HG02798 (cell line): Measurements from ENCODE around the gene SEC14L2.

ENCODE experiments used
- ATAC-seq: cut with Tn5 transposase; IDR thresholded peaks from one replicate; pipeline ENCODE4 v1.9.1; 2021; ENCODE audit warnings: mild to moderate bottlenecking; ENCODE audit not compliant: unreplicated experiment, poor library complexity

SEC14L2 gene

GRCh38 chr22:30373331-30374325 is 23.2 kb upstream of the SEC14L2 start:
- ATAC-seq = no peak

- ATAC-seq = no peak
Observed at GRCh38 chr22:30375312-30375849, 21.4 kb upstream of the SEC14L2 start.

DNA sequence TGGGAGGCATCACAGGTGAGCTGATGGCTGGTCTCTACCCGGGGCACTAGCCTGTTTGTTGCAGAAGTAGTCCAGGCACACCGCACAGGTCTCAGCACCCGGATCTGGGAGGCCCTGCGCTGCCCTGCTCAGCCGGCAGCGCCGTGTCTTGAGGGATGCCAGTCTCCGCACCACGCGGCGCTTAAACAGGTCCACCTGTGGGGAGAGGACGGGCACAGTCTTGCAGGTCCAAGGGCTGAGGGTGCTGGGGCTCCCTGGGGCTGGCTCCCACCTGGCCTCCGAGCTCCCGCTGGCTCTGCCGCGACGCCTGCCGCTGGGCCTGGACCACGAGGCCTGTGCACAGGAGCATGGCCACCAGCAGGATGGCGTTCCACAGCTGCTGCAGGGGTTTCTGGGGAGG is 16.8 kb upstream of the SEC14L2 start:
- no peak for ATAC-seq

- no peak for ATAC-seq
Observed at GRCh38 chr22:30381264-30381663, 15.6 kb upstream of the SEC14L2 start.

DNA sequence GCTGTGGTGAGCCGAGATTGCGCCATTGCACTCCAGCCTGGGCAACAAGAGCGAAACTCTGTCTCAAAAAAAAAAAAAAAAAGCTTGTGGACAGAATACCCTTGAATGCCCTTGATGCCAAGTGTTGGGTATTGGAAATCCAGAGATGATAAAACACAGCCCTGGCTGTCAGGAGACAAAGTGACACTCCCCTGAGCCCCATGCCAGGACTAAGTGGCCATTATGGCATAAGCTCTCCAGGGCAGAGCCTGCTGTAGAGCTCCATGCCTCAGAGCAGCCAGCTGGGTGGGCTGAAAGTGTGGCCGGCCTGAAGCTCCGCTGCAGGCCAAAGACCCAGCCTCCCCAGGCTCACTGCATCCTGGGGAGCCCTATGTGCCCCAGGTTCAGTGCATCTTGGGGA is 14.5 kb upstream of the SEC14L2 start:
- ATAC-seq = no peak

DNA sequence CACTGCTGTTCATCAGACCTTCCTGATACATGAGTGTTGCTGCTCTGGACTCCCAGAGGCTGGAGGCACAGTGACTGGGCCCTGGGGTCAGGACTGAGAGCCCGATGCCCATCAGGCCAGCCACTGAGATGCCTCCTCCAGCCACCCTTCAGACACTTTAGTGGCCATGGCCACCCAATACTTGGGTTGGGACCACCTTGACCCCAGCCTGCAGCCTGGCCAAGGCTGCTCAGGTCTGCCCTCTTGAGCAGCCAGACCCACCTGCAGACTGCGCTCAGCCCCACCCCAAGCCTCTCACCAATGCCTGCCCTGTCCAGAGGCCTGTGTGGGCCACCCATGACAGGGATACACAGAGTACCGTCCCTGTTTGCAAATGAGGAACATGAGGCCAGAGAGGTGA is 13.8 kb upstream of the SEC14L2 start:
- ATAC-seq = no peak

- ATAC-seq = no peak
Observed at GRCh38 chr22:30385942-30386341, 10.9 kb upstream of the SEC14L2 start.

DNA sequence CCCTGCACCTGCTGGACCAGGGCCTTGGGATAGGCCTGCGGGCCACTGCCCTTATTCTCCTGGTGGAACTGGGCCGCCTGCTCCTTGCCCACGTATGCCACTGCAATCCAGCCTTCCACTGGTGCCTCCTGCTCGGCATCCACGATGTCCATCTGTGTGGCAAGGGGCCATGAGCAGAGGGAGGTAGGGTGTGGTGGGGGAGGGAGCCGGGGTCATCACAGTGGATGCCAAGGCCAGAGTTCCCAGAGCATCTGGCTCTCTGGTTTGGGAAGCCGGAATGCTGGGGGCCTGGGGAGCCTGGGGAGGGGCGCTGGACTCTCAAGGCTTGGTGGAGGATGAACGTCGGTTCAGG is 10.2 kb upstream of the SEC14L2 start:
- no peak for ATAC-seq

DNA sequence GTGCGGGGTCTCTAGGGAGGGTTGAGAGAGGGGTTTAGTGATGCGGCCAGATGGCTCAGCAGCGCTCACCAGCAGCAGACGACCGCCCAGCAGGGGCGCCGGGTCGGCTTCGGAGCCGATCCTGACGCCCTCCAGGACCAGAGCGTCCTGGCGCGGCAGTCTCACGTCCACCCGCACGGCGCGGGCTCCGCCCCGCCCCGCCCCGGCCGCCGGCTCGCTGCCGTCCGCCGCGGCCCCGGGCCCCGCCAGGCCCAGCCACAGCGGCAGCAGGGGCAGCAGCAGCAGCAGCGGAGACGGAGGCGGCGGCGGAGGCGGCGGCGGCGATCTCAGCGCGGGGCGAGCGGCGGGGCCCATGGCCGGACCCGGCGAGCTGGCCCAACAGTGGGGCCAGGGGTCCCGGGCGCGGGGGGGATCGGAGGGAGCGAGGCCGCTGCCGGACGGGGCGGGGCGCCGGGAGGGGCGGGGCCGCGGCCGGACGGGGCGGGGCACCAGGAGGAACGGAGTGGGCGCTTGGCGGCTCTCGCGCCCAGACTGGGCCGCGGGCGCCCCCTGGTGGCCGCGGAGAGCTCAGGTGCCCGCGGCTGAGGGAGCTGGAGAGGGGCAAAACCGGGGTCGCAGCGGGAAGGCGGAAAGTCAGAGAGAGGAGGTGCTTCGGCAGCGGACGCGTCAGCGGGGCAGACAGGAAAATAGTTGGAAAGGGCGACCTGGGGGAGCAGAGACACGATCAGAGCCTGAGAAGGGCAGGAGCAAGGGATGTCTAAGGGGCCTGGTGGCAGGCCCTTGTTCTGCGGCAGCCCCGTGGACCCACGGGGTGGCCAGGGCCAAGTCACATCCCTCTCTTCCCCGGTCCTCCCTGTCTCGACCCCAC is 9.6 kb upstream of the SEC14L2 start, which contains the start of gene RNF215:
RNF215 (minus strand) TSS at position 452 of the 868 bp plus-strand sequence; CDS start at position 354, 98 bp downstream.
- peak; percentile 81 for ATAC-seq

DNA sequence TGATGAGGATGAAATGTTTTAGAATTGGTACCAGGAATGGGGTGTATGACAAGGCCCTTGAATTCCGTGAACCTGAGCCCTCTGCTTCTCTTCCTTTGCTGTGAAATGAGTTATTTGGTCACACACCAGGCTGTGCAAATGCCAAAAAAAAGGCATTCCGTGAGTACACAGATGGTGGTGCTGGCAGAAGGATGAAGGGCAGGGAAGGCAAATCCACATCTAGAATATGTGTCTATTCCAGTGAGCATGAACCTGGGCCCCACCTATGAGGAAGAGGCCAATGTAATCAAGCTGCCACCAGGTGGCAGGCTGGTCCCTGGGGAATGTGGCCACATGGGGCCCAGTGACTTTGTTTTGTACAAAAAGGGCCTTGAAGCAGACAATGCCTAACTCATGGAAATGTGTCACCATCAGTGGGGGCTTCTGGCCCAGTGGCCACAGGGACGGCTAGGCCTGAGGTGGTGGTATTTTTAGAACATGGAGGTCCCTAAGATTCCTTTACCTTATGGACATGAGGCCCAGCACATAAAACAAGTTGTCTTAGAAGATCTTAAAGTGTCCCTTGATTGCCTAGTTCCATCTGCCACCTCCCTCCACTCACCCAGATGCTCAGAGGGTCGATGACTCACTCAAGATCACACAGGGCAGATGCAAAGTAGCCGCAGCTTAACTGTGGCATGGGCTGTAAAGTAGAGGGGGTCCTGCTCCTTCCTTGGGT is 5.7 kb upstream of the SEC14L2 start:
- no peak for ATAC-seq

- no peak for ATAC-seq
Observed at GRCh38 chr22:30392661-30393321, 4.0 kb upstream of the SEC14L2 start.

DNA sequence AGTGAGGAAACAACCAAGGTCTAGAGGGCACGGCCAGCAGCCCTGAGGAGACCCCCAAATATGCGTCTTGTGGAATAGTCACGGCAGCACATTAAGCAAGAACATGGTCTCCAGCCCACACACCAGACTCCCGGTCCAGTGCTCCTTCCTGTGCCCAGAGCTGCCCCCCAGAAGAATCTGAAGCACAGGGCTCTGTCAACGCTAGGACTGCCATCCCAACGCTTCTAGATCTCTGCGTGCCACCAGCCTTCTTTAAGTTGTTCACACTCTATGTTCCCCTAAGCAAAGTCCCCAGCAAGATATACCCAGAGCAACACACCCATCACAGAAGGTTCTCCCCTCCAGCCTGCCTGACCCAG is 3.5 kb upstream of the SEC14L2 start:
- no peak for ATAC-seq

GRCh38 chr22:30393885-30394284 is 2.9 kb upstream of the SEC14L2 start:
- no peak for ATAC-seq

- ATAC-seq = no peak
Observed at GRCh38 chr22:30397656-30398635, 1.1 kb downstream of the SEC14L2 start.

- no peak for ATAC-seq
Observed at GRCh38 chr22:30398685-30399680, 2.2 kb downstream of the SEC14L2 start.

- no peak for ATAC-seq
Observed at GRCh38 chr22:30399718-30400117, 2.9 kb downstream of the SEC14L2 start.

DNA sequence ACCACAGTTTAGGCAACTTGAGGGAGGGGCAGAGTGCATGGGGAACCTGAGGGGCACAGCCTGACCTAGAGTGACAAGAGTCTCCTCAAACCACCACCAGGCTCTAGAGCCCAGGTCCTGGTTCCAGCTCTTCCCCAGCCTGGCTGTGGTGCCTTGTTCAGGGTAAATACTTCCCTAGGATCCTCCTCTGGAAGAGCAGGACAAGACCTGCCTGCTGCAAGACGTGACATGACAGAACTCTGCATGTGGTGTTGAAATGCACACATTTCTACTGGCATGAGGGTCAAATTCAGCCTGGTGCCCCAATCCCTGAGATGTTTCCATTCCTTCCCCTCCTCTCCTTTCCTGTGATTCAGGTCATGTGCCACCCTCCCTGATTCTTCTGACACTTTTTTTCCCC is 3.3 kb downstream of the SEC14L2 start:
- ATAC-seq = no peak
